ENCODE results near the gene EEF2K.

Gene EEF2K

GRCh38 chr16:22321340-22322001, 115.4 kb downstream of the EEF2K start:
- peak; percentile 58 for DNase-seq

DNA sequence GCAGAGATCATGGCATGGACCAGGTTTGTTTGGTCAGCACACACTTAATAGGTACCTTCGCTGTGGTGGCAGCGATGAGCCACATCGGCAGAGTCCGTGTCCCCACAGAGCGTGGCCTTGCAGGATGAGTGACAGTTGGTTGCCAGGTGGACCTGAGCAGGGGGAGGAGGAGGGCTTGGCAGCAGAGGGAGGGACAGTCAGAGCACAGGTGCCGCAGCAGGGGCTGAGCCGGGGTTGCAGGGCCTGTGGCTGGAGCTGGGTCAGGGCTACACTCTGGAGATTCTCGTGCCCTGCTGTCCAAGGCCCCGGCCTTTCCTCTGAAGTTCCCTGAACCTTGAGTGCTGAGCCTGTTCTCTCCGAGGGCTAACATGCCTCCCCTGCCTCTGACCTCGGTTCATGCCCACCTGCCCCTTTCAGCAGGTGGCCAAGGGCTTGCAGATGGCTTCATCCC, 116.0 kb downstream of the EEF2K start:
- DNase-seq = no peak

GRCh38 chr16:22322741-22323140, 116.7 kb downstream of the EEF2K start:
- no peak for DNase-seq

DNA sequence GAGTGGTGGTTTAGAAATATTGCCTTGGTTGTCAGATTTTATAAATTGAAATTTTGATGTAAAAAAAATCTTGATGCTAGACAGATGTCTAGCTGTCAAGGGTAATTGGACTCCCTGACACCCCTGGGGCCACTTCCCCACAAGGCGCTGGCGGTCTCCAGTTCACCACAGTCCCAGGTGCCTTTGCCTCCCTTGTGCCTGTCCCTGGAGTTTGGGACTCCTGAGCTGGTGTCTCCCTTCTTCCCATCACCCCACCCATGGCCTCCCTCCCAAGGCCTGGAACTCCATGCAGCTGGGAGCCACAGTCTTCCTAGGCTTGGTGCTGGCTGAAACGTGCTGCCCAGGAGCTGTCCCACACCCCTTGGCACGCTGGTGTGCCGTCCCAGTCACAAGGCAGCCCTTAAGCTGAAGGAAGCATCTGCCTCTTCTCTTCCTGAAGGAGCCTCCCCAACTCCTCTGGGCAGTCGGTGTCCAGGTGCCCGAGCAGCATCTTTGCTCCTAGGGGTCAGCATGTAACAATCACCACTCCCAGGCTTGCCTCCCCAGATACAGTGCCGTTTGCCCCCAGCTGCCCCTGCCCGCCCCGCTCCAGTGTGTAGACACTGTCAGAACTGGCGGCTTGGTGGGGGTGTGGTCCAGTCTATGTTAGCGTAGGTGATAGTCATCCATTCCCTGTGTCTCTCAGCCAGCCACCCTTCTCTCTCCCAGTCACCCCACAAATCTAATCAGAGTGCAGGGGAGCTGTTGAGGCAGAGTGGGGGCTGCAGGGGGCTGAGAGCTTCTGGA, 117.3 kb downstream of the EEF2K start:
- DNase-seq = no peak

GRCh38 chr16:22323959-22324786, 118.1 kb downstream of the EEF2K start:
- no peak for DNase-seq

DNA sequence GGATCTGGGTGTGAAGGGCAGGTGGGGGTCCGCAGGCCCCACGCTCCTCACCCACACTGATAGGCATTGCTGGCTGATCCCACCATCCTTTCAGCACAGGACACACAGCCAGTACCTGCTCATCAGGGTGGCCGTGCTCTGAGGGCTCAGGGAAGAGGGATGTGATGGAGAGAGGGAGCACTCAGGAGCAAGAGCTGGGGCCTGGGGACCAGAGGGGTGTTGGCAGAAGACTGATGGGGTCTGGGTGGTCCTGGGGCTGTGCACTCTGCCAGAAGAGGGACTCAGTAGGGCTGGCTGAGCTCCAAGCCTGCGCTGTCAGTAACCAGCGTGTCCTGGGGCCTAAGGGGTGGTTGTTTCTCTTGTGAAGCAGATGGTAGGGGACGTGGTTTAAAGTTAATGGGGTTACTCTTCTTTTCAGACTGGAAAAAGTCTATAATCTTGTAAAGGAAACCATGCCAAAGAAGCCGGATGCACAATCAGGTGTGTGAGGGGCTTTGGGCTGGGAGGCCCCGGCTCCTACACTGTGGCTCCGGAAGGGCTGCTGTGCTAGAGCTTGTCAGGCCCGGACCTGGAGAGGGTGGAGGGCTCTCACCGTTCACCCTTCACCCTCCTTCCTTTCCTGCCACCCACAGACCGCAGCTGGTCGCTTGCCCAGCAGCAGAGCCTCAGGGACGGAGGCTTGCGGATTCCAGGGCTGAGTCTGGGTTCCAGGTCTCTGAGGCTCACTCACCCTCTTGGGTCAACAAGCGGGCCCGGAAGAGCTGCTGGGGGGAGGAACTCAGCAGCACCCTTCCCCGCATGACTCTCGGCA, 118.9 kb downstream of the EEF2K start:
- no peak for DNase-seq

DNA sequence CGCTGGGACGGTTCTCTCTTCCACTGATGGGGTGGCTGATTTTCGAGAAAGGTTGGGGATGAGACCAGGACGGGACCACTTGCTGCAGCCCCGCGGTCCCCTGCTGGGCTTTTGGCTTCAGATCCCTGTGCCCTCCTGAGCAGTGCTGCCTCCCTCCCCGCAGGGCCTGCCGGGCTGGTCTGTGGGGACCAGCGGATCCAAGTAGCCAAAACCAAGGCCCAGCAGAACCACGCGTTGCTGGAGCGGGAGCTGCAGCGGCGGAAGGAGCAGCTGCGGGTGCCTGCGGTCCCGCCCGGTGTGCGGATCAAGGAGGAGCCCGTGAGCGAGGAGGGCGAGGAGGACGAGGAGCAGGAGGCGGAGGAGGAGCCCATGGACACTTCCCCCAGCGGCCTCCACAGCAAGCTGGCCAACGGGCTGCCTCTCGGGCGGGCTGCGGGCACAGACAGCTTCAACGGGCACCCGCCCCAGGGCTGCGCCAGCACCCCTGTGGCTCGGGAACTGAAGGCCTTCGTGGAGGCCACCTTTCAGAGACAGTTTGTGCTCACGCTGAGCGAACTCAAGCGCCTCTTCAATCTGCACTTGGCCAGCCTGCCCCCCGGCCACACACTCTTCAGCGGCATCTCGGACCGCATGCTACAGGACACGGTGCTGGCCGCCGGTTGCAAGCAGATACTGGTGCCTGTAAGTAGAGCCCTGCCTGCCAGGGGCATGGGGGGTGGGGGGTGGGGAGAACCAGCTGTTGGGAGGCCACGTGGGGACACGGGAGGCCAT, 119.7 kb downstream of the EEF2K start:
- no peak for DNase-seq

DNA sequence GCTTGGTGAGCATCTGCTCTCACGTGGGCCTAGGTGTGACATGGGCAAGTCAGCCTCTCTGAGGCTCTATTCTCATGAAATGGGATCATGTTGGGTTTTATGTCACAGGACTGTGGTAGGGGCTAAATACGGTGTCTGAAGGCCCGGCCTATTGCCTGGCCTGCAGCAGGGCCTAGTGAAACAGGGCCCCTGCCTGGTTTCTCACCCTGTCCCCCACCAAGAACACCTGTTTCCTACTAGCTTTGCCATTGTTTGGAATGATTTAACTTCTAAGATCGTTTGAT, 120.2 kb downstream of the EEF2K start:
- DNase-seq = no peak

GRCh38 chr16:22326771-22327445, 120.8 kb downstream of the EEF2K start:
- no peak for DNase-seq

GRCh38 chr16:22327446-22327775, 121.3 kb downstream of the EEF2K start:
- DNase-seq = no peak

- DNase-seq = no peak
Observed at GRCh38 chr16:22328081-22328725, 122.1 kb downstream of the EEF2K start.

DNA sequence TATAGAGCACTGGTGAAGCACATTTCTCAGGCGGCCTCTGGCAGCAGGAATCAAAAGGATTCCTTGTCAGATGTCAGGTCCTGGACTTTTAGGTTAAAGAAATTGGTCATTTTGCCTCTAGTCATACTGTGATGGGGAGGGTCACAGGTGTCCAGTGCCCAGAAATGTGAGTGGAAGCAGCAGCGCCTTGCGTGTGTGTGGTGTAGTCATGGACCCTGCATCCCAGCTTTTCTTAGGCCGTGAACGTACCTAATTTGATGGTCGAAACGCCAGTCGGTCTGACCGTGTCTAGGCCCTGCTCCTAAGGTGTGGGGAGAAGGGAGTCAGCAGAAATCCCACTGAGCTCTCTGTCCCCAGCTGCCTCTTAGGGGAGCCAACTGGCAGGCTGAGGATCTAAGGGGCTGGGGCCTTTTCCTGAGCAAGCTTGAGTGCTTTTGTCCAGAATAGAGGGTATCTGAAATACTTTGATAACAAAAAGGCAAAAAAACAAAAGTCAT, 123.2 kb downstream of the EEF2K start:
- no peak for DNase-seq

GRCh38 chr16:22330326-22330725, 124.2 kb downstream of the EEF2K start:
- no peak for DNase-seq

DNA sequence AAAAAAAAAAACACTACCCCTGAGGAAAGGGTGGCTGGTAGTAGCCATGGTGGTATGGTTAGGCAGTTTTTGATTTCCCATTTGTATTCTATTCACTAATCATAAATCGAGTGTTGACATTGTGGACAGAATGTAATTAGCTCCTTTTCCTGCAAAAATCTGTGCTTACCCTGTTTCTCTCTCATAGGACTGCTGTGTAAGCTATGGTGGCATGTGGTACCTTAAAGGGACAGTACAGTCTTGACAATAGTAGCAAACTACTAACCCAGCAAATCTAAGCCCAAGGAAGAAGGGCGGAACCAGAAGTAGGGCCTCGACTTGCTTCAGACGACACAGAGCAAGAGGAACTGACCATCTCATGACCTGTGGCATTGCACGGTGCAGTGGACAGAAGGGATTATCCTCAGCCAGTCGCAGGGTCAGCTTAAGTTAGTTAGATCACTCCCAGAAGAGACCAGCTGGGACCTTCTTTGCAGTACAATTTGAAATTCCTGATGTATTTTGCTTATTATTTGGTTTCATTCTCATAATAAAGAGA, 127.4 kb downstream of the EEF2K start:
- no peak for DNase-seq

DNA sequence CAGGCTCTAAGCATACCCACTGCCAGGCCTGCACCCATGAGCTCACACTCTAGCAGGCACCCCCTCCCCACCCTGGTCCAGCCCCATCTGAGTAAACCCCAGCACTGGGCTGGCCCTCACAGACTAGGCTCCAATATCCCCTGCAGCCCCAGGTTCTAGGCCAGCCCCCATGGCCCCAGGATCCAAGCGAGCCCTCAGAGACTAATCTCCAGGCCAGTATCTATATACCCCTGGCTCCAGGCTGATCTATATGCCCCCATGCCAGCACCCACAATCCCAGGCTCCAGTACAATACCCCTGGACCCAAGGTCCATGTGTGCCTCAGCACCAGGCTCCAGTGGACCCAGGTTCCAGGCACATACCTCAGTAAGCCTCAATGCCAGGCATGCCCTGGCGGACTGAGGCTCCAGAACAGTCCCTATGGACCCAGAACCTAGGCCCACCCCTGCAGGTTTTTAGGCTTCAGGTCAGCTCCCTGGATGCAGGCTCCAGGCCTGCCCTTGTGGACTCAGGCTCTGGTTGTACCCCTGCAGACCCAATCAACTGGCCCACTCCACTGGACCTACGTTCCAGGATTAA, 129.7 kb downstream of the EEF2K start:
- DNase-seq = no peak

DNA sequence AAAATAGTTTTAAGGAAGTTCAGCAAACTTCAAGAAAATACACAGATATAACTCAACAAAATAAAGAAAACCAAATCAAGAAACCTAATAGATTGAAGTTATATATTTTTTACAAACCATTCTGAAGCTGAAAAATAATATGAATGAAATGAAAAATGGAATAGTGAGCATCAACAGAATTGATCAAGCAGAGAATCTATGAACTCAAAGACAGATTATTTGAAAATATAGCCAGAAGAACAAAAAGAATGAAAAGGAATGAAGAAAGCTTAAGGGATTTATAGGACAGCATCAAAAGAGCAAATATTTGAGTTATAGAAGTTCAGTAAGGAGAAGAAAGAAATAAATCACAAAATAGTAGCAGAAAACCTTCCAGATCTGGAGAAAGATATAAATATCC, 130.5 kb downstream of the EEF2K start:
- DNase-seq = no peak

DNA sequence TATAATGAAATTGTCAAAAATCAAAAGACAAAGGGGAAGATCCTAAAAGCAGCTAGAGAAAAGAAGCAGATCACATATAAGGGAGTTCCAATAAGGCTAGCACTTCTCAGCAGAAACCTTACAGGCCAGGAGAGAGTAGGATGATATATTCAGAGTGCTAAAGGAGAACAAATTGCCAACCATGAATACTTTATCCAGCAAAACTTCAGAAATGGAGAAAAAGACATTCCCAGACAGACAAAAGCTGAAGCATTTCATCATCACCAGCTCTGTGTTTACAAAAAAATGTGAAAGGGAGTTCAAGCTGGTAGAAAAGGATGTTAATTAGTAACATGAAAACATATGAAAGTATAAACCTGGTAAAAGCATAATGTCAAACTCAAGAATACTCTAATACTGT, 131.0 kb downstream of the EEF2K start:
- no peak for DNase-seq

DNA sequence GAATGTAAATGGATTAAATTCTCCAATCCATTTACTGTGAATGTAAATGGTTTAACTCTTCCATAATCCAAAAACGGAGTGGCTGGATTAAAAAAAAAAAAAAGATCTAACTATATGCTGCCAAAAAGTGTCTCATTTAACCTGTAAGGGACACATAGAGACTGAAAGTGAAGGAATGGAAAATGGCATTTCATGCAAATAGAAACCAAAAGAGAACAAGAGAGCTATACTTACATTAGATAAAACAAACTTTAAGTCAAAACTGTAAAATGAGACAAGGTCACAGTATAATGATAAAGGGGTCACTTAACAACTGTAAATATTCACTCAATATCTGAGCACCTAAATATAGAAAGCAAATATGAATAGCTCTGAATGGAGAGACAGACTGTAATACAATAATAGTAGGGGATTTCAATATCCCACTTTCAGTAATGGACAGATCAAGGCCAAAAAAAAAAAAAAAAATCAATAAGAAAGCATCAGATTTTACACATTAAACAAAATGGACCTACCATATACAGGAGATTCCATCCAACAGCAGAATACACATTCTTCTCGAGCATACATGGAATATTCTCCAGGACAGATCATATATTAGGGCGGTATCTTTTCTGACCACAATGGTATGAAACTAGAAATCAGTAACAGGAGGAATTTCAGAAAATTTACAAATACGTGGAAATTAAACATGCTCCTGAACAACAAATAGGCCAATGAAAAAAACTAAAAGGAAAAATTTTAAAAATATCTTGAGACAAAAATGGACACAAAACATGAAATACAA, 132.0 kb downstream of the EEF2K start:
- DNase-seq = no peak
